Fibroblast of skin of left quadriceps (primary cell): ENCODE measurements around the gene ODAM.
"Not testable (repeated sequence)": the region's sequence is repeated elsewhere in the genome, so short reads cannot be mapped to it uniquely, and the experiment has no call there.

ENCODE experiments used
- DNase-seq, 2 experiments: peaks; one replicate each; pipeline ENCODE4 v3.0.0-alpha.2; 2013; ENCODE audit warnings: low read depth in 2 of 2

The ODAM gene, protein sequence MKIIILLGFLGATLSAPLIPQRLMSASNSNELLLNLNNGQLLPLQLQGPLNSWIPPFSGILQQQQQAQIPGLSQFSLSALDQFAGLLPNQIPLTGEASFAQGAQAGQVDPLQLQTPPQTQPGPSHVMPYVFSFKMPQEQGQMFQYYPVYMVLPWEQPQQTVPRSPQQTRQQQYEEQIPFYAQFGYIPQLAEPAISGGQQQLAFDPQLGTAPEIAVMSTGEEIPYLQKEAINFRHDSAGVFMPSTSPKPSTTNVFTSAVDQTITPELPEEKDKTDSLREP

DNA sequence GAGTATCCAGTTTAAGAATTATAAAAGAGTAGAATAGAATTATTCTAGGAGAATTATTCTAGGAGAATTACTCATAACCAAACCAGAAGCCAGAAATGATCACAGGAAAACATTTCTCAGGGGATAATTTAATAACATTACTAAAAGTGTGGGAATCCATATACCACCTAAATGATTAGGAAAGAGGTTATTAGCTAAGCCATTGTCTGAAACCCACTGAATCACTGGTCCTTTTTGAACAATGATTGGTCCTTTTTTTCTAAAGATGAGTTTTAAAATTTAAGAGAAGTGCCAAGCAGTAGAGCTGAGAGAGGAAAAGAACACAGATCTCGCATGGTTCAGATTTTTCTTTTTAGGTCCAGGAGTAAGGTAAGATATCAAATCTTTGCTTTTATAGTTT is at the start of gene ODAM:
TSS of gene ODAM (plus strand) at position 301 of the 400 bp plus-strand sequence. CDS start 819 bp downstream, outside the sequence.
- DNase-seq, result no peak

DNA sequence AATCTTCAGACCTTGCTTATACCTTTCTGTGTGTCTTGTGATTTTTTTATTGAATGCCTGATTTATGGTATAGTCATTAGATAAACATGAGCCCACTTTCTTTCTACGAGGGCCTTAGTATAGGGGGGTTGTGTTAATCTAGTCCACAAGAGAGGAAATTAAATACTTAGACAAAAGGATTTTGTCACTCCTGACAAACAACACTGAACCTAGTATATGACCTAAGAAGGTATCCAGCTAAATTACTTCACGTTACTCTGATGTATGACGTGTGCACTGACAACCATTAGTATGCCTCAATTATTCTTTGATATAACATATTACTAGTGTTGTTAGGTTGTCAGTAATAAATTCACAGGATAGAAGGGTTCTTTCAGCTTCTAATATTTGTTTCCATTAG is 44.3 kb upstream of the ODAM start:
- DNase-seq, result no peak

DNA sequence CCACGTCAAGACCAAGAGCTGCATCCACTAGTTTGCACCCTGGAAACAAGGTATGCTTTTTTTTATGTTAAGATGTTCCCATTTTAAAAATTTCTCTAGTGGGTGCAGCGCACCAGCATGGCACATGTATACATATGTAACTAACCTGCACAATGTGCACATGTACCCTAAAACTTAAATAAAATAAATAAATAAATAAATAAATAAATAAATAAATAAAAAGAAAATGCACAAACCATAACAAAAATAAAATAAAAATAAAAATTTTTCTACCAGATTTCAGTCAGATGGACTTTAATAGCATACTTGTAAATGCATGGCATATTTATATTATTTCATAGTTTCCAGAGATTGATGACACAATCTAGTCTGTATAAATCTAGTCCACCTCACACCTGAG is 43.4 kb upstream of the ODAM start:
- DNase-seq, result no peak

DNA sequence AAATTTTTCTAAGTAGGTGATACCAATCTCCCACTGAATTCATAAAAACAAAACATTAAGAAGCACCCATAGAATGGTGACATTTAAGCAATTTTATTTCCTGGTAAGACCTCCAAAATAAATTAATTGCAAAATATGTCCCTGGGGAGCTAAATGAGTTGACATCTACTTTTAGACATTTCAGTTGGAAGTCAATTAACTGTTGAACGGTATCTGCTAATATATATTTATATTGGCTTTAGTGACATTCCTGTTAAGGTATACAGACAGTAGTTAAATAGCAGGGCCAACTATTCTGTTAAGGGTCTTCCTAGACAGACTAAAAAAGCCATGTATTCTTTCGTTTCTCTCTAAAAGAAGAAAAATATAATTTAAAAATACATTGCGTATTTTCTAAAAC is 41.6 kb upstream of the ODAM start, which contains the start of gene PRR27:
TSS of gene PRR27 (plus strand) at position 301 of the 400 bp plus-strand sequence. CDS start 139 bp downstream, outside the sequence.
- no peak for DNase-seq

DNA sequence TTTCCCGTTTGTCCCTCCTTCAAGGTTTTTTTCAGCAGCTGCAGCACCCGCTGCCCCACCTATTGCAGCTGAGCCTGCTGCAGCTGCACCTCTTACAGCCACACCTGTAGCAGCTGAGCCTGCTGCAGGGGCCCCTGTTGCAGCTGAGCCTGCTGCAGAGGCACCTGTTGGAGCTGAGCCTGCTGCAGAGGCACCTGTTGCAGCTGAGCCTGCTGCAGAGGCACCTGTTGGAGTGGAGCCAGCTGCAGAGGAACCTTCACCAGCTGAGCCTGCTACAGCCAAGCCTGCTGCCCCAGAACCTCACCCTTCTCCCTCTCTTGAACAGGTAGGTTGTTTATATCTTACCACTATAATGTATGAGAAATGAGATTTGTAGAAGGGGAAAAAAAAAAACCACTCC is 36.9 kb upstream of the ODAM start:
- no peak for DNase-seq

DNA sequence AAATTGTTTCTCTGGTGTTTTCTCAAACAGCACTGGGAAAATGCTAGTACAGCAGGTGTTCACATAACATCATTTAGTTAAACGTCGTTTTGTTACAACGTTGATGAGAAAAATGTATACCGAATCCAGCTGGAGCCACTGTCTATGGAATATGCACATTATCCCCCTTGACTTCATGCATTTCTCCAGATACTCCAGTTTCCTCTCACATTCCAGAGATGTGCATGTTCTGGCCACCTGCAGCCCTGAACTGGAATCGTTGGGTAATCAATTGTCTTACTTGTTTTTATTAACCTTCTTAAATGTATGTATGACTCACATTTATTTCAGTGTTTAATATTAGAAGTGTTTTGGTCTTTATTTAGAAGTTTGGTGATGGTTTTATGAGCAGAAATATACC is 18.4 kb upstream of the ODAM start:
- DNase-seq, result no peak

DNA sequence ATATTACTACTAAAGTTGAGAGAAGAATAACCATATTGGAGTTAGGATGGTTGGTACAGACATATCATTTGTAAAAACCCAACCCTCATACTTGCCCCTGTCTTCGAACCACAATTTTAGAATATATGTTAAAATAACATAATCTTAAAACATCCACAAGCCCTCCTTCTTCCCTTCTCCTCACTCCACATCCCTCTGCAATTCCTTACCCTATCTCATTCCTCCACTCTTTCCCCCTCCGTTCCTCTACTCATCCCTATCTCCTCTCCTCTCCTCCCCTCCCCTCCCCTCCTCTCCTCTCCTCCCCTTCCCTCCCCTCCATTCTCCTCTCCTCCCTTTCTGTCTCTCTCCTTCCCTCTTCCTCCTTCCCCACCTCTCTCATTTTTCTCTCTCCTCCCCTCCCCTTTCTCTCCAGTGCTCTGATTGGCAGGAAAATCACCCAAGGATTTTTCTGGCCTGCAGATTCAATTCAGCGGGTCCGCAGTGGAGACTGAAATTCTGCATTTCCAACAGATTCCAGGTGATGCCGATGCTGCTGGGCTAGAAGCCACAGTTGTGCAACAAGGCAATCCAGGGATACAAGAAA is 17.4 kb upstream of the ODAM start:
- no peak for DNase-seq

DNA sequence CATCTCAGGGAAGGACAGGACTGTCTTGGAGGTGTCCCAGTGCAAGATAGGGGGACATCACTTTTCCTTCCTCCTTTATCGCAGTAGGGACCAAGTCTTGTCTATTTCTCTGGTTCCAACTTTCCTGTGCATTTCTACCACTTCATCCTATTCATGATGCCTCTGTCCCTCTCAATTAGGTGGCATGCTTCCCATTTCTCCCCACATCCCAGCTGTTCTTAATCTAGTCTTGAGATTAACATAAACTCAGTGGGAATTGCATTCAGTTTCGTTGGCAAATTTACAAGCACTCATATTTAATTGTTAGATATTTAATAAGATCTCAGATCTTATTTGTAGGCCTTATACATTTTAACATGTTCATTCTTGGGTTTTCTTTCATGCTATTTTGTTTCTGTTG is 15.7 kb upstream of the ODAM start:
- DNase-seq, result no peak

DNA sequence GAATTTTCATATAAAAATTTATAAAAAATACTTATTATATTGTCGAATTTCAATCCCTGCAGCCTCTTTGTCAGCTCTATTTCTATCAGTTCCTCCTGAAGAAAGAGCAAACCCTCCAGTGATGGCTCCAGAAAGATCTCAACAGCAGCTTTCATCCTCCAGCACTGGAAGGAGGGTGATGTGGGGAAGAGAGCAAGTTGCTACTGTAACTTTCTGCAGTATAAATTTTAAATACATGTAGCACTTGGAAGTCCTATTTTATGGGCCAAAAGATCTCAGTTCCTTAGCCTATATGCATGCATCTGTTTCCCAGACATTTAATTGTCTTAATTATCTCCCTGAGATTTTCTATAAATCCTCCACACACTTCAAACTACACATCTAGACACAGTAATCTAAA is 13.7 kb upstream of the ODAM start:
- DNase-seq, result no peak

DNA sequence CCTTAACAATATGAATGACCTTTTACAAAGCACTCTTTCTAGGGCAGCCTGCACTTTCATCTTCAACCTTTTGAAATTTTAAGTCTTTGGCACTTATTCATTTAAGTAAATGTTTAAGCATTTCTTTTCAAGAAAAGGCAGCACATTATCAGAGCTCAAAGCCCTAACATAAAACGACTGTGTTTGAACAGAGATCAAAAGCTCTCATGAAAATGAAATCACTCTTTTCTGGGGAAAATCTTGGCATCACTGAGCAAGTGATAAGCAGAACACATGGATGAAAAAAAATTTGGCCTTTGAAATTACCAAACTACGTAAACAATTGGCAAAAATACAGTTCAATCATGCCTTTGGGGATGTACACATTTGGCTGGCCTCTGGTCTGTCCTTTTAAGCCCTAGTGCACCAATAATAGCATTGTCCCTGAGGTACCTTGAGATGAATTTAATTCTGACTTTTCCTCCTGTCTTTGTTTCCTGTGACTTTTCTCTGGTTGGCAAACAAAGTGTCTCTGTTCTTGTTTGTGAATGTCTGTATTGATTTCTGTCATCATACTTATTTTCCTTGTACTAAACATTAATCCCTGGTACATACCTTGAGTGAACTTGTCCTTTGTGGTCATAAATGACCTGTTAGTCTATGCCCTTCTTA is 12.9 kb upstream of the ODAM start:
- no peak for DNase-seq

DNA sequence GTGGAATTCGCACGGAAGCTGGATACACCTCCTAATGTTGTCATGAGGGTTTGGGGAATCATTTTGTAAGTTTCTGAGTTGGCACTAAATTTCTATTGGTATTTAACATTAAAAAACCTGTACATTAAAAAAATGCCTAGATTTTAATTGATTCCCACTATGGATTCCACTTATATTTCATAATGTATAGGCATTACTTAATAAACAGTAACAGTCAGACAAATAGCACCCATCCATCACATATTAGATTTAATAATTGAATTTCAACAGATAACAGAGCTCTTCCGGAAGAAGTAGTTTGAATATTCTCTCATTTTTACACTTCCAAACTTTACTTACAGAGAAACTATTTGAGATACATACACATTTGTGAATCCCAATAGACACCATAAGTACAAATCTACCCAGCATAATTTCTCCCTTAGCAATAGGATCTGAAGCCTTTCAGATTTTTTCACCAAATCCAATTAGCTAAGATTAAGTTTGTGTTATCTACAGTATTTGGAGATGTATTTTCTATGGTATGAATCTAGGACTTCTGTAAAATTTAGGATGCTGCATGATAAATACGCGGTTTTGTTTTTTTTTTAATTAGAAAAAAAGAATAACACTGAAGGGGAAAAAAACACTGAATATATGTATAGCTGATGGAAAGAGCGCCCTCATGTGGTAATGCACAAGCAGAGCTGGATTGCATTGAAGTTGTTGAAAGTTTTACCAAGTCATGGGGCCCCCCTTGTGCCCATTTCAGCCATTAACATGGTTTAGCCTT is 12.2 kb upstream of the ODAM start:
- DNase-seq, result peak; percentile 4 to 12

DNA sequence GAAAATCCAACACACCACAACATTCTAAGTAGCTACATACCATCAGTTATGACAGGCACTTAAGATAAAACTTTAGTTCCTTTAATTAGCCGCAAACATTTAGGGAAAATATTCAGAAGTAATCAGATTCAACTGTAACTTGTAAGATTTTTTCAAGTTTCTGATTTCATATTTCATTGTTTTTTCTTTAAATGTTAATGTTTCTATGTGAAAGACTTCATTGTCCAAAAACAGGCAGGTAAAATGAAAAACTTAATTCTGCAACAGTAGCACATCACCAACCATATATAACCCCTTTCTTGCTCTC is 11.6 kb upstream of the ODAM start:
- DNase-seq, result no peak

DNA sequence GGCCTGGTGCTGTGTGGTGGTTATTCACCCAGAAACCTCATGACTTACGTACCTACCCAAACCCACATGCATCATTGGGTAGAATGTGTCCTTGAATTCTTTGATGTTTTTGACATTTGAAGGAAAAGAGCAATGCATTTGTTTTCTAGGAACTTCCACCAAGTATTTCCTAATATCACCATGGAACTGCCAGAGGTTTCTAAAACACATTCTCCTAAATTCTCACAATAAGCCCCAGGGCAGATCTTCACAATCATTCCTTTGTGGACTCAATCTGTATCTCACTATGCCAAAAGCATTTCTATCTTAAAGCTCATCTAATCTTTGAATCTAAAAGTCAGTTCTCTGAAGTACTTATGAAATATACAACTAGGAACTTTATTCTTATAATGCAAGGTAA is 8.3 kb upstream of the ODAM start:
- DNase-seq, result no peak

DNA sequence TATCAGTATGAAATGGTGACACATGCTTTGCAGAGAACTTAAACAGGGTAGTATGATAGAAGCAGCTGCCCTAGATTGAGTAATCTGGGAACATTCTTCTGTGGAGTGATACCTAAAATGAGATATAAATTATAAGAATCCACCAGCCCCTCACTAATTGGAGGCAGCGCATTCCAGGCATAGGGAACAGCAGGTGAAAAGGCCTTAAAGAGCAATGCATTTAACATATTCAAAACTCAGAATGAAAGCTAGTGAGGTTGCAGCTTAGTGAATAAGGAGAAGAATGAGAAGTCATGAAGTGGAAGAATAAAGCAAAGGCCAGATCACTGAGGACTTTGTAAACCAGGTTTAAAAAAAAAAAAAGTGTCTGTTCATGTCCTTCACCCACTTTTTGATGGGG is 4.9 kb upstream of the ODAM start:
- DNase-seq, result no peak

DNA sequence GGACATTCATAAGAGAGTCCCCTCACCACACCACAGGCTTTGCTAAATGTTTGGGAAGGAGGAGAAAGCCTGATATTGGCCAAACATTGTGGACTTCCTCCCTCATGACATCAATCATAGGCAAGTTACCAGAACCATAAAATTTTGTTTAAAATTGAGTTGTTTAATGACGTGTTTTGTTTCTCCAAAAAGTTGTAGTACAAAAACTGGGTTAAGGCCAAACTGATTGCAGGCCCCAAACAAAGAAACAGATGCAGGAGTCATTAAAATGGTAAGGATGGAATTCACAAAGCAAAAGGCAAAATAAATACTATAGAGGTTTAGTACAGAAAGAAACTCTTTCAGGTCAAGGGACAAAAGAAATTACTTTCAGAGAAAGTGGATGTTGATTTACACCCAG is 3.9 kb upstream of the ODAM start:
- DNase-seq, result no peak

DNA sequence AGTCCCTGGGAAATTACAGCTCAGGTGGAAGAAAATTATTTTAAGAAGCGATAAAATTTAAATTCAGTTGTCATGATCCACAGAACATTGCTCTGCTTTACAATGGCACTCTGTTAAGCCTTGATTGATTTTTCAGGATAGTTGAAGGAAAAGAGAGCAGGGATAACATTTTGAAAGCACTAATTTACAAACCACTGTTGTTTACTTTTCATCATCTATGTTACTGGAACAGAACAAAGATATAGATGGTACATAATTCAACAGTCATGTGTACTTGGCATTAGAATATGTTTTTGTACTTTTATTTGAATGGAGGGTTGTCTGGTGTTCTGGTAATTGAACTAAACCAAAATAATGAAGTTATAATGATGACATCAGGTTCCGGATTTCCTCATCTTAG is 2.6 kb upstream of the ODAM start:
- no peak for DNase-seq

DNA sequence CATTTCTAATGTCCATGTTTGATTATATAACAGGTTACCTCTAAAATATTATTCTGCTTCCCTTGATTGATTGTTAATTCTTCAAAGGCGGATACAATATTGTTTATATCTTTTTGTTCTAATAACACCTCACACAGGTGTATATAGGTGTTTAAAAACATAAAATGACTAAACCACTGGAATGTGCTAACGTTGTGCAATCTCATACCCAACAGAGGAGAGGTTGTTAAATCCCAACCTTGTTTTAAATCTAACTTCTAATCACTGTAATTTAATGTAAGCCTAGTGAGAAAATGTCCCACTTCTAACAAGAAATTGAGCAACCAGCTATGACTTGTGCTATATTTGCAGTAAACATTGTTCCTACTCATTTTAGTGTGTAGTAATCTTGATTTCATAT is 1.3 kb downstream of the ODAM start:
- no peak for DNase-seq

DNA sequence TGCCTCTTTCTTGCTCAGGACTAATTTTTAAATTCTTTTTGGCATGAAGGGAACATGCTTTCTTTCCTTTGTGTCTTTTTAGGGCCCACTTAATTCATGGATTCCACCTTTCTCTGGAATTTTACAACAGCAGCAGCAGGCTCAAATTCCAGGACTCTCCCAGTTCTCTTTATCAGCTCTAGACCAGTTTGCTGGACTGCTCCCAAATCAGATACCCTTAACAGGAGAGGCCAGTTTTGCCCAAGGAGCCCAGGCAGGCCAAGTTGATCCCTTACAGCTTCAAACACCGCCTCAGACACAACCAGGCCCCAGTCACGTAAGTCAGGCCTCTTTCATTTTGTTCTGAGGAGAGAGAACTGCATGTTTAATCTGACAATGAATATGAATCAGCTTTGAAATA is 2.3 kb downstream of the ODAM start:
- DNase-seq, result no peak

DNA sequence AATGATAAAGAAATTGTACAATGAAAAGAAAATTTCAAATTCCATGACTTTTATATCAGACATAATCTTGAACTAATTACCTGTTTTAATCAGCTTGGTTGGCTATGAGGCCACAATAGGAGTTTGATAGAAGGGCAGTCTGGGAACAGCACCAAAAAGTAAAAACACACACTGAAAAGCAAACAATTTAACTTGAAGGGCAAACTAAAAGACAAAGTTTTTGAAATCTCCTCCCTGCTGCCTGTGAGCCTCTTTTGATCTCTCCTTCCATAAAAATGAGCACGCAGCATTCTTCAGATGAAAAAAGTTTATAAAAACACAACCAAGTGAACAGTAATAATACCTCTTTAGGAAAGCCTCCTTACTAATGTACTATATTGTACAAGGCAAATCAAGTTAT is 8.1 kb downstream of the ODAM start:
- DNase-seq, result no peak

DNA sequence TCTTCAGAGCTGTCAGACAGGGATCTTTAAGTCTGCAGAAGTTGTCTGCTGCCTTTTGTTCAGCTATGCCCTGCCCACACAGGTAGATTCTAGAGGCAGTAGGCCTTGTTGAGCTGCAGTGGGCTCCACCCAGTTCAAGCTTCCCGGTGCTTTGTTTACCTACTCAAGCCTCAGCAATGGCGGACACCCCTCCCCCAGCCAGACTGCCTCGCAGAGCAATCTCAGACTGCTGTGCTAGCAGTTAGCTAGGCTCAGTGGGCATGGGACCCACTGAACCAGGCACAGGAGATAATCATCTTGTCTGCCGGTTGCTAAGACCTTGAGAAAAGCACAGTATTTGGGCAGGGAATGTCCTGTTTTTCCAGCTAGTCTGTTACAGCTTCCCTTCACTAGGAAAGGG is 17.2 kb downstream of the ODAM start:
- not testable (repeated sequence) for DNase-seq

DNA sequence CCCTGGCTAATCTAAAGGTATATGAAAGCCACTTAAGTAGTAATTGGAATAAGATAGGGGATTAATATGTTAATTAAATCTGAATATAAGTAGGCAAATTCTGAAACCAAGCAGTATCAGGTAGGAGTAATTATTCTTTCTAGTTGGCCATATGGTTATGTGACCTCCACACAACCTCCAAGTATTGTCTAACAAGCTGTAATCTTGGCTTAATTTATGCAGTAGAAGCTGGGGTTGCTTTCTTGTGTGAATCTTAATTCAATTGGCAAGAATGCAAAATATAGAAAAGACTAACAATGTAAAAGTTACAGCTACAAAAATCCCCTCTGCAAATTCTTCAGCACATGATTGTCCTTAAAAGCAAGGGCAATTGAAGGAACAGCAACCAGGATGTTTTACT is 20.6 kb downstream of the ODAM start:
- DNase-seq, result not testable (repeated sequence)

DNA sequence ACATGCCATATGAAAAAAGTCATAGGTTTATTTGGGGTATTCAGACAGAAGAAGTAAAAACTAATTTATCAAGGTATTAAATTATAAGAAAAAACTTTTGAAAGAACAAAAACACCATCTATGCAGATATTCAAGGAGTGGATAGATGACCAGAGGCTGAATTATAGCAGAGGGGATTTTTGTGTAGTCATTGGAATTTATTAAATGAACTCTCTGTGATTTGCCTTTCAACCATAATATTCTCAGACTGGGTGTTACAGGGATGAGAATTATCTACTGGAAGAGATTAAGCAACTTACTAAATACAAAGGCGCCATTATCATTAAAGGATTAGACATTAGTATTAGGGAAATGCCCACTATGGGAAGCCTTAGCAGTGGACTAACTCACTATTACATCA is 21.0 kb downstream of the ODAM start:
- DNase-seq, result not testable (repeated sequence)

DNA sequence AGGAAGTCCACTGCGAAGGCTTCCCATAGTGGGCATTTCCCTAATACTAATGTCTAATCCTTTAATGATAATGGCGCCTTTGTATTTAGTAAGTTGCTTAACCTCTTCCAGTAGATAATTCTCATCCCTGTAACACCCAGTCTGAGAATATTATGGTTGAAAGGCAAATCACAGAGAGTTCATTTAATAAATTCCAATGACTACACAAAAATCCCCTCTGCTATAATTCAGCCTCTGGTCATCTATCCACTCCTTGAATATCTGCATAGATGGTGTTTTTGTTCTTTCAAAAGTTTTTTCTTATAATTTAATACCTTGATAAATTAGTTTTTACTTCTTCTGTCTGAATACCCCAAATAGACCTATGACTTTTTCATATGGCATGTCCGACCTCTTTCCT is 25.9 kb downstream of the ODAM start:
- DNase-seq, result not testable (repeated sequence)
